Progenitor cell of endocrine pancreas (in vitro differentiated cells): ENCODE results near the gene RRAD. TPM values are rescaled to one million over a fixed set of nuclear protein-coding genes. Genes with fewer than 3 reads are reported as not detected.

Experiments
- DNase-seq: peaks from one replicate; pipeline ENCODE4 v3.0.0; 2021; ENCODE audit warnings: low spot score; ENCODE audit not compliant: unreplicated experiment
- H3K27ac Mint-ChIP-seq: 2 replicates; pipeline ENCODE4 v1.8.0; 2021; ENCODE audit warnings: mild to moderate bottlenecking, moderate library complexity, mixed read lengths
- H3K27me3 Mint-ChIP-seq: 2 replicates; pipeline ENCODE4 v1.8.0; 2021; ENCODE audit warnings: mixed read lengths
- H3K36me3 Mint-ChIP-seq: 2 replicates; pipeline ENCODE4 v1.8.0; 2022; ENCODE audit warnings: mixed read lengths; ENCODE audit not compliant: insufficient read depth
- H3K4me1 Mint-ChIP-seq: 2 replicates; pipeline ENCODE4 v1.8.0; 2021; ENCODE audit warnings: low read depth, mixed read lengths
- H3K4me3 Mint-ChIP-seq: 2 replicates; pipeline ENCODE4 v1.8.0; 2021; ENCODE audit warnings: low read depth, mild to moderate bottlenecking, moderate library complexity, mixed read lengths
- H3K9me3 Mint-ChIP-seq: 2 replicates; pipeline ENCODE4 v1.8.0; 2021; ENCODE audit warnings: low read depth, mixed read lengths
- total RNA-seq: library from RNA; stranded (reverse); gene quantifications from 2 replicates; pipeline ENCODE4 v1.2.1, GENCODE V29; 2021
- TF ChIP-seq, protein P1 (sequence below): fragments of 200-600 bp; sonication (generic); IDR thresholded peaks from one replicate; pipeline ENCODE4 v1.5.0; 2021; ENCODE audit warnings: antibody characterized with exemption, mild to moderate bottlenecking; ENCODE audit not compliant: unreplicated experiment

RRAD gene
- total RNA-seq, 1 donor from 2014 or later = 0.36 TPM

DNA sequence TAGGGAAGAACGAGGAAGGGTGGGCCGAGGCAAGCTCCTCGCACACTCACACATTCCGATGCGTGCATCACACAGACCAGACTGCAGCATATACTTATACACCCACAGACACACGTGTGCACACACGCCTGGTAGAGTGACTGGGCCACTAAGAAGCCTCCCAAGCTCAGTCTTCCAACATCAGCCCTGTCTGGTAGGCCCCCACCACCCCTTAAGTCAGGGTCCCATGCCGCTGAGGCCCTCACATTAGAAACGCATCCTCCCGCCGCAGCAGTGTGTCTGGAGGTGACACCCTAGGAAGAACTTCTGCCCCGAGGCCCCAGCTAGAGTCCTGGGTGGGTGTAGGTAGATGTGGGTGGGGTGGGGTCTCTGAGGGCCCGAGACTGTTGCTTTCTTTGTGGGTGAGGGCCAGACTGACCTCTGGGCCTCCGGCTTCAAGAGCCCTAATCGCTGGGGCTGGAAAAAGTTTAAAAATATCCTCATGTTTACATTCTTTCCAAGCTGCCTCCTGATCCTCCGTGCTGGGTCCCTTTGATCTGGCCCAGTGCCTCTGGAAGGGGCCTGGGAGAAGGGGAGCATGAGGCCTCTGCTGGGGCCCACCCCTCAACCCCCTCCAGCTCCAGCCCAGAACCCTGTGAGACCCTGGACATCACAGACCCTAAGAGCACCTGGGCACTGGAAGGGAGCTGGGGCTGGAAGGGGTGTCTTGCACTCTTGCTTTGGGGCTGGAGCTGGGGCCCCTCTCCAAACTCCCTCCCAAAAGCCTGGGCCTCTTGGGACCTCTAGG lies 20.3 kb downstream of the RRAD start:
- no peak for DNase-seq
- Mint-ChIP-seq H3K27ac (no peak overlapping the region), H3K9me3 (no peaks in the 10 kb centered on the region), H3K36me3 (no peaks in the 10 kb centered on the region), H3K4me1 (peaks cover 11% of the 10 kb centered on the region), H3K4me3 (no peak overlapping the region), H3K27me3 (peaks cover 11% of the 10 kb centered on the region)
- TF ChIP-seq, protein P1, sequence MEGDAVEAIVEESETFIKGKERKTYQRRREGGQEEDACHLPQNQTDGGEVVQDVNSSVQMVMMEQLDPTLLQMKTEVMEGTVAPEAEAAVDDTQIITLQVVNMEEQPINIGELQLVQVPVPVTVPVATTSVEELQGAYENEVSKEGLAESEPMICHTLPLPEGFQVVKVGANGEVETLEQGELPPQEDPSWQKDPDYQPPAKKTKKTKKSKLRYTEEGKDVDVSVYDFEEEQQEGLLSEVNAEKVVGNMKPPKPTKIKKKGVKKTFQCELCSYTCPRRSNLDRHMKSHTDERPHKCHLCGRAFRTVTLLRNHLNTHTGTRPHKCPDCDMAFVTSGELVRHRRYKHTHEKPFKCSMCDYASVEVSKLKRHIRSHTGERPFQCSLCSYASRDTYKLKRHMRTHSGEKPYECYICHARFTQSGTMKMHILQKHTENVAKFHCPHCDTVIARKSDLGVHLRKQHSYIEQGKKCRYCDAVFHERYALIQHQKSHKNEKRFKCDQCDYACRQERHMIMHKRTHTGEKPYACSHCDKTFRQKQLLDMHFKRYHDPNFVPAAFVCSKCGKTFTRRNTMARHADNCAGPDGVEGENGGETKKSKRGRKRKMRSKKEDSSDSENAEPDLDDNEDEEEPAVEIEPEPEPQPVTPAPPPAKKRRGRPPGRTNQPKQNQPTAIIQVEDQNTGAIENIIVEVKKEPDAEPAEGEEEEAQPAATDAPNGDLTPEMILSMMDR = no peak

DNA sequence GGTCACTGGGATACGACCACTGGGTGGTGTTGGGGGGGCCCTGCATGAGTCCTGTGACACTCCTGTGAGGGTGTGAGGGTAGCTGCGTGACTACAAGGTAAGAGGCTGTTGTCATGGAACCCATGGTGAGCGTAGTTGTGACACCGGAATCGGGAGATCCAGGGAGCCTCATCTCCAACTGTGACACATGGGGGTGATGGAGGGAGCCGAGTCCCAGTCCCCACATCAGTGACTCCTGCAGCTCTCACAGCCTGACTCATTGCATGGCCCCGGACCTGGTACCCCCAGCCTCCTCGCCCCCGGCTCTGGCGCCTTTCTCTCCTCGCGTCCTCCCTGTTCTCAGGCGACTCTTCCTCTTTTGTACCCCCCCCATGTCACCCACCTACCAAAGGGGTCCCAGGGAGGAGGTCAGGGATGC lies 20.9 kb downstream of the RRAD start:
- TF ChIP-seq, protein P1 = no peak
- Mint-ChIP-seq H3K4me1 (peaks cover 17% of the 10 kb centered on the region), H3K27ac (no peak overlapping the region), H3K27me3 (peaks cover 8% of the 10 kb centered on the region), H3K9me3 (no peaks in the 10 kb centered on the region), H3K36me3 (no peaks in the 10 kb centered on the region), H3K4me3 (no peak overlapping the region)
- DNase-seq = no peak

DNA sequence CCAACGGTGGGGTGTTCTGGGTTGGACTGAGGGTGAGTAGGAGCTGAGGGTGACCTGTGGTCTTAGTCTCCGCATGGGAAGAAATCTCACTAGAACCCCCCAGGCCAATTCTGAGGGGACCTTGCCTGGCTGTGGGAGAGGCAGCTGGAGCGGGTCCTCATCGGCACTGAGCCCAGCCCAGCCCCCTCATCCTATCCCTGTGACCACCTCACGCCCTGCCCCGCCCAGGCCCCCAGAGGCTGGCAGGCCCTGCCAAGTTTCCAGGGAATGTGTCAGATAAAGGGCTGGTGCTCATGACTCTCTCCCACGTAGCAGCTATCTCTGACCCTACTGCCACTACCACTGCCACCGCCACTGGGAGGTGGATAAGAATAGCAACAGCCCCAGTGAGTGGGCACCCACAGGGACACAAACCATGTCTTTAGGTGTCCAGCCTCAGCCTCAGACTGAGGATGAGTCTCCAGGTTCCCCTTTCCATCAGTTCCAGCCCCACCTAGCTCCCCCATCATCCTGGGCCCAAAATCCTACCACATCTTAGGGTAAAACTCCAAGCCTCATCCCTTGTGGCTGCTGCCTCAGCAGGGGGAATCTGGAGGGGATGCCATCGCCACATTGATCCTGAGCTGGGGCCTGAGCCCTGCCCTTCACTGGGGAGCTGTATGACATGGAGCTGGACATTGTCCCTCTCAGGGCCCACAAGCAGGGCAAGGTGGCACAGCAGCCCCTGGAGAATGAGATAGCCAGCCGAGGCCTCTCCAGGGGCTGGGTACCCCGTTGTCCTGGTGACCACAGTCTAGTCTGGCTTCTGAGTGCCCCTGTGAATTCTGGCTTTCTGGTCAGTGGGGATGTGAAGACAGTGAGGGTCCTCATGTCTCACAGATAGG lies 21.5 kb downstream of the RRAD start:
- H3K27ac Mint-ChIP-seq = no peak overlapping the region
- H3K9me3 Mint-ChIP-seq = no peaks in the 10 kb centered on the region
- DNase-seq = no peak
- TF ChIP-seq, protein P1 = no peak
- no peaks in the 10 kb centered on the region for H3K36me3 Mint-ChIP-seq
- peaks cover 8% of the 10 kb centered on the region for H3K27me3 Mint-ChIP-seq
- no peak overlapping the region for H3K4me3 Mint-ChIP-seq
- H3K4me1 Mint-ChIP-seq = peaks cover 17% of the 10 kb centered on the region

DNA sequence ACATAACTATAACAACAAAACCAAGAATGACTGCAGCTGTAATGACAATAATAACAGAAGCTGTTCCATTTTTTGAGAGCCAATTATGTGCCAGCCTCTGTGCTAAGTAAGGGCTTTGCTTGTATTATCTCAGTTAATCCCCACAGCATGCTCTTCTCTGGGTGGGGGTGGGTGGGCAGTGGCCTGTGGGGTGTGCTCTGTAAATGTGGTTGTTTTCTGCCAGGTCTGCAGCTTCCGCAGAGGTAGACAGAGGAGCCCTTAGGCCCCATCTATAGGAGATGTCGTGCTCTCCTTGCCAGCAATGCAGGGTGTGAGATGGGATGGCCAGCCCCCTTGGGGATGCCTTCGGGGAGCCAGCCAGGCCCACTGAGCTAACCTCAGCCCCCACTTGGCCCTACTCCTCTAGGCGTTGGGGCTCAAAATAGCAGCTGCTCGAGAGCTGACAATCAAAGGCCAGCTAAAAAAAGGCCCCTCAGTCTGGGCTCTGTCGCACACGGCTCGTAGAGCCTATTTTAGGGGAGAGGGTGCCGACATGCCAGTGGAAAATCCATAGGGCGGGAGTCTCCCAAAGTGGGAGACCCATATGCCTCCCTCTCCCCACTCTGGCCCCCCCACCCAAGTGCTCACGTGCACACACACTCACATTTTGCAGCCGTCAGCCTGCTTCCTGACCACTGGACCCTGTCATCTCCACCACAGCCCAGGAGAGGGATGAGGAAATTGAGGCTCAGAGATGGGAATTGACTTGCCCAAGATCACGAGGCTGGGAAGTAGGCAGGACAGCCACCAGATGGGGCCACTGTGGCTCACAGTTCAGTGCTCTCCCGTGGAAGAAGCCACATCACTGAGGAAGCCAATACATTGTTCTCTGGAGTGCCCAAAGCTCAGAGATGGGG lies 22.4 kb downstream of the RRAD start:
- no peak overlapping the region for H3K4me3 Mint-ChIP-seq
- peaks cover 3% of the 10 kb centered on the region for H3K27me3 Mint-ChIP-seq
- TF ChIP-seq, protein P1 = no peak
- no peaks in the 10 kb centered on the region for H3K36me3 Mint-ChIP-seq
- no peak for DNase-seq
- no peaks in the 10 kb centered on the region for H3K9me3 Mint-ChIP-seq
- no peak overlapping the region for H3K27ac Mint-ChIP-seq
- peaks cover 17% of the 10 kb centered on the region for H3K4me1 Mint-ChIP-seq
